HG03457 (cell line): Measurements from ENCODE around the gene DPYSL5.
"Not testable (repeated sequence)": the region's sequence is repeated elsewhere in the genome, so short reads cannot be mapped to it uniquely, and the experiment has no call there.

Experiments used
- ATAC-seq: cut with Tn5 transposase; IDR thresholded peaks from one replicate; pipeline ENCODE4 v1.9.1; 2021; ENCODE audit warnings: moderate number of reproducible peaks; ENCODE audit not compliant: unreplicated experiment

The DPYSL5 gene, protein sequence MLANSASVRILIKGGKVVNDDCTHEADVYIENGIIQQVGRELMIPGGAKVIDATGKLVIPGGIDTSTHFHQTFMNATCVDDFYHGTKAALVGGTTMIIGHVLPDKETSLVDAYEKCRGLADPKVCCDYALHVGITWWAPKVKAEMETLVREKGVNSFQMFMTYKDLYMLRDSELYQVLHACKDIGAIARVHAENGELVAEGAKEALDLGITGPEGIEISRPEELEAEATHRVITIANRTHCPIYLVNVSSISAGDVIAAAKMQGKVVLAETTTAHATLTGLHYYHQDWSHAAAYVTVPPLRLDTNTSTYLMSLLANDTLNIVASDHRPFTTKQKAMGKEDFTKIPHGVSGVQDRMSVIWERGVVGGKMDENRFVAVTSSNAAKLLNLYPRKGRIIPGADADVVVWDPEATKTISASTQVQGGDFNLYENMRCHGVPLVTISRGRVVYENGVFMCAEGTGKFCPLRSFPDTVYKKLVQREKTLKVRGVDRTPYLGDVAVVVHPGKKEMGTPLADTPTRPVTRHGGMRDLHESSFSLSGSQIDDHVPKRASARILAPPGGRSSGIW

DNA sequence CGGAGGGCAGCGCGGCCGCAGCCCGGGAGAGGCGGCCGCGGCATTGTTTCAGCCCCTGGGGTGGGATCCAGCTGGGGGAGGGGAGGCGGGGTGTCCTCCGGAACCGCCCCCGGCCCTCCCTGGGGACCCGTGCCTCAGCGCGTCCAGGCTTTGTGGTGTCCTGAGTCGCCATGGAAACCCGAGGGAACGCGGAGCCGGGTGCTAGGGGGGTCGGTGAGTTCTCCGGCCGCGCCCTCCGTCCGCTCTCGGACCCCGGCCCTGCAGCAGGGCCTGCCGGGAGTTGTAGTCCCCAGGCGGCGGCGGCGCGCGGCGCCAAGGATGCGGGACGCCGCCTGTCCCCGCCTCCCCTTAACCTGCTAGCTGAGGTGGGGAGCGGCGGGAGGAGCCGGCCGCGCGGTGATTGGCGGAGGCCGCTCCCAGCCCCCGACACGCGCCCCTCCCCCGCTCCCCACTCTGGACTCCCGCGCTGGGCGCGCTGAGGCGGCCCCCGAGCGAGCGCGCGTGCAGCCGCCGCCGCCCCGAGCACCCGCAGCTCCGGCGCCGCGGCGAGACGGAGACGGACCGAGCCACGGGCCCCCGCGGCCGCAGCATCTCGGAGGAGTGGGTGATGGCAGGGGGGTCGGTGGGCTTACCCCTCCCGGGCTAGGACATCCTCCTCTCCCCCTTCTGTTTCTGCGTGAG is at the start of gene DPYSL5:
TSS of gene DPYSL5 (plus strand) at position 478 of the 681 bp plus-strand sequence. CDS start 50,368 bp downstream, outside the sequence.
- ATAC-seq = no peak

DNA sequence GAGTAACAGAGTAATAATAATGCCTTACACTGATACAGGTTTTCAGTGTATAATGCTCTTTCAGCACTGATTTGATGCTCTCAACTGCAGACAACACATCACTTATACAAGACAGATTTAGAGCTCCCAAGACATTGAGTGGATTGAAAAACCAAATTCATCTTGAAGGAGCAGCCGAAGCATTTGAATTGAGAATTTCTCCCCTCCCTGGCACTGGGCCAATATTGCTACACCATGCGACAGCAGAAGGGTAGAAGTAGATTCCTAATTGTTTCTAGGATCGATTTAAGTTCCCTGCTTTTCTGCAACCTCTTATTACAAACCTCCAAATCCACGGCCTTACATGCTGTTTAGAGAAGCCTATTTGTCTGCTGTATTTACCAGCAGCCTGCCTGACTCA is 46.6 kb upstream of the DPYSL5 start:
- ATAC-seq = no peak

DNA sequence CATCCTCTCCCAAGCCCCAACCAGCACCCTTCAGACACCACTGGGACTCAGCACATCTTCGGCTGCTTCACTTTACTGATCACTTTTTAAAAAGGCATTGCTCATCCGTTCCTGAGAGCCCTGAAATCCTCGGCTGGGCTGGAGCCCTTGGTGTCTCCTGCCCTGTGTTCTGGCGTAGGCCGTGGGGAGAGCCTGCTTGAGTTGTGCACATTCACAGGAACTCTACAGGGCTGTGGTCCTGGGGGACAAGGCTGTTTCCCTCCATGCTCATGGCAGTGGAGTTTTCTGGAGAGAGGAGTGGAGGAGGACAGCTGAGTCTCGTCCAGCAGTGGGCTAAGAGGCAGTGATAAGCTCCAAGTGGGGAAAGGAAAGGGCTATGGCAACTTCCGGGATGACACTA is 46.1 kb upstream of the DPYSL5 start:
- no peak for ATAC-seq

DNA sequence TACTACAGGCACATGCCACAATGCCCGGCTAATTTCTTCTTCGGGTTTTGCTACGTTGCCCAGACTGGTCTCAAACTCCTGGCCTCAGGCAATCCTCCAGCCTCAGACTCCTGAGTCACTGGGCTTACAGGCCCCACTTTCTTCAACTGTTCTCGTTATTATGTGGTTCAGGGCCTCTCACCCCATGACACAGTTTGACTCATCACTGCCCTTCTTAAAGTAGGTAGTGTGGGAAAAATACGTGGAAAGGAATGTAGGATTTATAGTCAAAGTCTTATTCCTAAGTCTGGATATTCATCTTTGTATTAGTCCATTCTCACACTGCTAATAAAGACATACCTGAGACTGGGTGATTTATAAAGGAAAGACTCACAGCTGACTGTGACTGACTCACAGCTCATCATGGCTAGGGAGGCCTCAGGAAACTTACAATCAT is 42.7 kb upstream of the DPYSL5 start:
- ATAC-seq = no peak

DNA sequence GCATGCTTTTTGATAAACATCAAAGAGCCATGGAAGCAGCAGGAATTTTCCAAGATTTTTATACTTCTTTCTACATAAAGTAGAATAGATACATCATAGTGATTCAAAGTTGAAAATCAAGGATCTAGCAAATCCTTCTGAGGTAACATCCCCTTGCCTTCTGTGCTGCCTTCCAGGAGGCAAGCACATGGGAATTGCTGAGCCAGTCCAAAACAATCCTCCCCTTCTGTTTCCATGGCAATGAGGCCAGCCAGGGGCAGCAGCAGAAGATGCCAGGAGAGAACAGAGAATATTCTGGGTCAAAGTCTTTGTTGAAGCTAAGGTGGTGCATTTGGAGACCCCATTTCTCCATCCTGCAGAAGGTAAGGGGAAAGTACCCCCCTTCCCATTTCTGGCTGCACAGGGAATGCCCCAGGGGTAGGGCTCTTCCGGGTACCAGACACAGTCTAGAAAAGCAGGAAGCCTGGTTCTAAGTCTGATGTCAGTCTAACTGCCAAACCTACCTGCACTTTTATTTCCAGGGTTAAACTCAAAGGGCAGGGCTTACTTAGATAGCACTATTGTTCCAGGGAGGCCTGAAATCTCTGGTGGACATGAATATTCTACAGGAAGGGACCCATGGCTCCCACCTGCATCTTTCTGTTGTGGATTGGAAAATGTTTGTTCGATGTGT is 40.0 kb upstream of the DPYSL5 start:
- ATAC-seq = no peak

DNA sequence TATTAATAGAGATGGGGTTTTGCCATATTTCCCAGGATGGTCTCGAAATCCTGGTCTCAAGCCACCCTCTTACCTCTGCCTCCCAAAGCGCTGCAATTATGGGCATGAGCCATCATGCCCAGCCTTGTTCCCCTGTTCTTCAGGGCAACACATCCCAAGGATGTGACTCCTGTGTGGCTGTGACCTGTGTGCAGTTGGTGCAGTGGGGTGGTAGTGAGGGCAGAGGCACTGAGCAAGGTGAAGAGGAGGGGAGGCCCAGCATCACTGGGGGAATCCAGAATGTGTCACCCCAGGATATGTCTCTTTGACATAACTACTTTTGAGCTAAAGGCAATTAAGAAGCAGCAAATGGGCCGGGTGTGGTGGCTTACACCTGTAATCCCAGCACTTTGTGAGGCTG is 38.7 kb upstream of the DPYSL5 start:
- ATAC-seq = no peak

DNA sequence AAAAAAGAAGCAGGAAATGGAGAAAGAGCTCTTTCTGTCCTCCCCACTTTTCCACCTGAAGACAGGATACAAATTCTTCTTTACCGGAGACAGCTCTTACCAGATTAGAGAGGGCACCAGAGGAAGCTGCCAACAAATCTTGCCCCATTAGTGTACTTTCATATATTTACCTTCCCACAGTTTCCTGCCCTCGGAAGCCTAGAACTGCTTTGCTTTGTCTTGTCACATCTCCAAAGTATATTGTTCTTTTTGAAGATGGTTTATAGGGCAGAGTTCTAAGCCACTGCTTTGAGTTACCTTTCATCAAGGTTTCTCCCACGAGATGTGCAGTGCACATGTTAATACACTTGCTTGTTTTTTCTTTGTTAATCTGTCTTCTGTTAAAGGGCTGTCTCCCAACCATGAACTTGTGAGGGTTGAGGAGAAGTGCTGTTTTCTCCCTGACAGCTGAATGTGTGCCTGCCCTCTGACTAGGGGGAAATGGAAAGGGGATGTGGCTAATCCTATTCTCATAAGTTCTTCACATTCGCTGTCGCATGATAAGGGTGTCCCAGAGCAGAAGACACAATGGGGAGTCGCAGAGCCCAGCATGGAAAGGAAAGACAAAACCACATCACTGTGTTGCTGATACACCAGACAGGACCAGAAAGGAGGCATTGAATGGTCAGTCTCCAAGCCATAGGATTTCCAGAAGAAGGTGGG is 37.9 kb upstream of the DPYSL5 start:
- no peak for ATAC-seq

DNA sequence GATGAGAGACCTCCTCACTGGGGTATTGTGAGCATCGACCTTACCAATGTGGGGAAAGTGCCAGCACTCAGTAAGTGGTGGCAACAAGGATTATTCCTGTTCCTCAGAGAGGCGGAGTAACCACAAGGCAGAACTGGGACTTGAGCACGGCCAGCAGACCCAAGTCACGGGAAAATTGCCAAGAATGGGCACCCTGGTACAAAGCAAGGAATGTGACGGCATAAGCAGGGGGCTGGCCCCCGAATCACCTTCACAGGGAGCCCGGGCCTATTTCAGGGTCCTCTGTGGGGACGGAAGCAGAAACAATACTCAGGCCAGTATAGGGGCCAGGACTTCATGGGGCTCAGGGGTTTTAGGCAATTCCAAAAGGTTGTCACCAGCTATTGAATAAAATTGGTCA is 36.7 kb upstream of the DPYSL5 start:
- ATAC-seq = no peak

DNA sequence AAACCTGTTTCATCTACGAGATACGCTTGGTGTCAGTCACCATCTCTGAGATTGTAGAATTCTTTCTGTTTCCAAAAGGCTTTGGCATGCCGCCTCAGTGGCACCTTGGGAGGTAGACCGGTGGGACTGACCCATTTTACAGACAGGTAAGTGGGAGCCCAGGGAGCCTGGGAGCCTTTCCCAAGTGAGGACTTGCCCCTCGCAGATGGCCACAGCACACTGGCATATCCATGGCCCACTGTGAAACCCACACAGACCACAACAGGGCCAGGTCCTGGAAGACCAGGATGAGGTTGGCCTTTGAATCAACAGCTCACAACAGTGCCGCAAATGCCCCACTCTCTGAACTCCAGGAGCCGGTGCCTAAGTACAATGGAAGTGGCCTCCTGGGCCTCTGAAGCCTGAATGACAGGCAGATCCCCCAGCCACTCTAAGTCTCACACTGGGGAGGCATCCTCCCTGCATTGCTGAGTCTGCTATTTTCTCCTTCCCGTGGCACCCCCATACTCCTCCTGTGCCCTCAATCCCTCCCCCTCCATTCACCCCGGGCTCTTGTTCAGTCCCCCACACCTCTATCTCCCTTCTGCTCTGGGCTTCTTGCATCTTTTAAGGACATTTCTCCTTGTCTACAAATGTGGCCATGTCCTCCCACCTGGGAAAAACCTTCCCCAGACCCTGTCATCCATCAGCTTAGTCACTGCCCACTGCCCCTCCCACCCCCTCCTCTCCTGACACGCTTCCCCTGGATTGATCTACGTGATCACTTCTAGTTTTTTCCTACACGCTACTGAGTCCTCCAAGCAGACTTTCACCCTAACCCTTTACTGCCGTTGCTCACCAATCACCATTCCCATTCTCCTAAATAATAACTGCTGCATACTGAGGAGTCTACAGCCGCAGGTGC is 35.9 kb upstream of the DPYSL5 start:
- no peak for ATAC-seq

DNA sequence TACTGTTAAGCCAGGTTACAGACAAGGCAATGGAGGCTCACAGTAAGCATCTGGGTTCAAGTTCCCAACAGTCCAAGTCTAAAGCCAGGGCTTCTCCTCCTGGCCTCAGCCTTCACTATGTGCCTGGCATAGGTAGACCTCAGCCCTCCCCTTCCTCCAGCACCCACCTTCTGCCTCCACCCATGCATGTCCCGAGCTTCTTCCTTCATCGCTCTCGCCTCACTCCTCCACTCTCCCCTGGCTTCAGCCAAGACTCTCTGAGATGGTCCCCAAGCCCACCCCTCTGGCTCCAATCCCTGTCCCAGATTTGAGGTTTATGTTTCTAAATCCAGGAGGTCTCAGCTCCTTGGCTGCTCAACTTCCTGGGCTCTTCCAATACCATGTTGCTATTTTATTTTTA is 35.2 kb upstream of the DPYSL5 start:
- ATAC-seq = no peak

DNA sequence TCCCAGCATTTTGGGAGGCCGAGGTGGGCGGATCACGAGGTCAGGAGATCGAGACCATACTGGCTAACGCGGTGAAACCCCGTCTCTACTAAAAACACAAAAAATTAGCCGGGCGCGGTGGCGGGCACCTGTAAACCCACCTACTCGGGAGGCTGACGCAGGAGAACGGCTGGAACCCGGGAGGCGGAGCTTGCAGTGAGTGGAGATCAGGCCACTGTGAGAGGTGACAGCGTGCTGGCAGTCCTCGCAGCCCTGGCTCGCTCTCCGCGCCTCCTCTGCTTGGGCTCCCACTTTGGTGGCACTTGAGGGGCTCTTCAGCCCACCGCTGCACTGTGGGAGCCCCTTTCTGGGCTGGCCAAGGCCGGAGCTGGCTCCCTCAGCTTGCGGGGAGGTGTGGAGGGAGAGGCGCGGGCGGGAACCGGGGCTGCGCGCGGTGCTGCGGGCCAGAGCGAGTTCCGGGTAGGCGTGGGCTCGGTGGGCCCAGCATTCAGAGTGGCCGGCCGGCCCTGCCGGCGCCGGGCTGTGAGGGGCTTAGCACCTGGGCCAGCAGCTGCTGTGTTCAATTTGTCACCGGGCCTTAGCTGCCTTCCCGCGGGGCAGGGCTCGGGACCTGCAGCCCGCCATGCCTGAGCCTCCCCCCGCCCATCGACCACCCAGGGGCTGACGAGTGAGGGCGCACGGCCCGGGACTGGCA is 33.7 kb upstream of the DPYSL5 start:
- not testable (repeated sequence) for ATAC-seq

DNA sequence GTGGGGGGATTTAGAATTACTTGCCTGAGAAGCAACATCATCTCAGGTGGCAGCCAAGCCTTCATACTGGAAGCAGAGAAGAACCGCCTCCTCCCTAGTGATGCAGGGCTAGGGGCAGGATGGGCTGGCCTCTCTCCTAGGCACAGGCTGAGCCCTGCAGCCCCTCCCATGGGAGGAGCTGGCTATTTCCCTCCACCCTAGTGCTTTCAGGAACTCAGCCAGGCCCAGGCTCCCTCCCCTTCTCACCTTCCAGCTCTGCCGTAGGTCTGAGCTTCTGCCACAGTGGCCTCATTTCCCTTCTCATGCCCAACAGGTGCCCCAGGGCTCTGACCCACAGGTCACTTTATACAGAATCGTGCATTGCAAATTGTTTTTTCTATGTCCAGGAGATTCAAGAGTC is 31.0 kb upstream of the DPYSL5 start:
- no peak for ATAC-seq

DNA sequence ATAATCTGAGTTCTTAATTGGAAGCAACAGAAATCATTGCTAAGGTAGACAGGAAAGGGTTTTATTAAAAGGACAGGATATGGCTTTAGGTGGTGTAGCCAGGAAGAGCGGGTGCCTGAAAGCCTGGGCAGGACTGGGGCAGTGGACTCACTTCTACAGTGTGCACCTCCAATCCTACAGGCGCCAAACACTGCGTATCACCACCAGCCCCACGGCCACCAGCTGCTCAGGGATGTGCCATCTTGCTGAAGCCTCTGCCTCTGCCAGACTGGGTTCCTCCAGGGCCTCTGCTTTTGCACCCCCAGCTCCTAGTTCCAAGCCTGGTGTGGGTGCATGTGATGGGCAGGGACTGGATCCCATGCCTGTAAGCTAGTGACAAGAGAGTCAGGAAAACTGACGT is 29.7 kb upstream of the DPYSL5 start:
- no peak for ATAC-seq

DNA sequence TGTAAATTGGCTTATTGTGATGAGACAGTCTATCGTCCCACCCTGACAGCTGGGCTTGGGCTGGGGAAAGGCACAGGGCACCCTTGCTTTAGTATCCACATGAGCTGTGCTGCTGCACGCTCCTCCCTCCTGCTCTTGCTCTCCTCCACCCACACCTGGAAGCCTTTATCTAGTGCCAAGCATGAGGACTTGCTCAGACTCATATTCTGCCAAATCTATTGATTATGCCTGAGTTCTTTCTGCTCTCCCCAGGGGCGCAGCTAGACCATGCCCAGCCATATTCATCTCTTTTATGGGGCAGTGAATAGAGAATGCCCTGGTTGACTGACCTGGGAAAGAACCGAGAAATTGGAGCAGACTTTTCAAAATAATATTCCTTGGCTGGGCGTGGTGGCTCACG is 29.0 kb upstream of the DPYSL5 start:
- no peak for ATAC-seq

DNA sequence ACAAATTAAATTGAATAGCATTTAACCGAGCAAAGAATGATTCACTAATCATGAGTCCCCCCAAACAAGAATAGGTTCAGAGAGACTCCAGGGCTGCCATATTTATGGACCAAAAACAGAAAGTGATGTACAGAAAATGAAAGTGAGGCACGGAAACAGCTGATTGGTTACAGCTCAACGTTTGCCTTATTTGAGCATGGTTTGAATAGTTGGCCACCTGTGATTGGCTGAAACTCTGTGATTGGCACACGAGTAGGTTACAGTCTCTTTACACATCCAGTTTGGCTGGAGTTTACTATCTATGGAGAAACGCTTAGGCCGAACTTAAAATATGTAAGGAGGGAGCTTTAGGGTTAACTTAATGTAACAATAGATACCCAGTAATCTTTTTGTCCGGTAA is 27.0 kb upstream of the DPYSL5 start:
- ATAC-seq = no peak

DNA sequence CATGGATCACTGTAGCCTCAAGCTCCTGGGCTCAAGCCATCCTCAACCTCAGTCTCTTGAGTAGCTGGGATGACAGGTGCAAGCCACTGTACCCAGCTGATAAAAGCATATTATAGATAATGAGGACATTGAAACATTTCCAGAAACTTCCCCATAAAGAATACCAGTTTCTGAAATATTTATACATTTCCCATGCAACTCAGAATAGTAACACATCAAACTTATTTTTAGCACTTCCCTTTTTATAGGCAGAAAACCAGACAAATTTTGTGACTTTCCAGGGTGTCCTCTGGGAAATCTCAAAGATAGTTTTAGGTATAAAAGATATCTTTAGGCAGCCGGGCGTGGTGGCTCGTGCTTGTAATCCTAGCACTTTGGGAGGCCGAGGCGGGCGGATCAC is 25.1 kb upstream of the DPYSL5 start:
- no peak for ATAC-seq

DNA sequence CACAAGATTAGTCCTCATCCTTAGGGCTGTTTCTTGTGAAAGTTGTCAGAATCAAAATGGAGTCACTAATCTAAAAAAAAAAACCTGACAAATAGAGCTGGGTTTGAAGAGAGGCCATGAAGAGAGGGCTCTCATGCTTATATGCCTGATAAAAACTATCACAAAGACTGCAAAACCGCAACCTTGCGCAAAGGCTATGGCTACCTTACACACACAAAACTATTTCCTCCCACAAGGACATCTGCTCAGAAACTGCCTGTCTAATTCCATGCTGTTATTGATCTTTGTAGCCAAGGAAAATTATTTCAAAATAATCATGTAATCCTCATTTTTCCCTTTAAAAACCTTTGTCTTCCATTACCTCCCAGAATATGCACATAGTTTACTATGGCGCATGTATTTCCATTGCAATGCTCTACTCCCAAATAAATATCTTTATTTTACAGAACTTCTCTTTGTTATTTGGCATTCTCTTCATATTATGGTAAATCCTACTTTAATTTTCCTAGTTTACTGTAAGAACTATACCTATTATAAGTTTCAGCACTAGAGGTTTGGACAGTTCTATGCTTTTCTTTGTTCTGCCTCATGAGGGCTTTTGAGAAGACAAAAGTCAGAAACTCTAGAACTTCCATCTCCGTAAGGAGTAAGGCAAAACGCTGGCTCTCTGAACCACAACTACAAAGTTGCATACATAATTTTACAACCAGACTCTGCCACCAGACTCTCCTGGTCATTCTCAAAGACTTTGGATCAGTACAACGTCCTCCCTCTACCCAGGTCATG is 9.6 kb upstream of the DPYSL5 start:
- ATAC-seq = no peak

DNA sequence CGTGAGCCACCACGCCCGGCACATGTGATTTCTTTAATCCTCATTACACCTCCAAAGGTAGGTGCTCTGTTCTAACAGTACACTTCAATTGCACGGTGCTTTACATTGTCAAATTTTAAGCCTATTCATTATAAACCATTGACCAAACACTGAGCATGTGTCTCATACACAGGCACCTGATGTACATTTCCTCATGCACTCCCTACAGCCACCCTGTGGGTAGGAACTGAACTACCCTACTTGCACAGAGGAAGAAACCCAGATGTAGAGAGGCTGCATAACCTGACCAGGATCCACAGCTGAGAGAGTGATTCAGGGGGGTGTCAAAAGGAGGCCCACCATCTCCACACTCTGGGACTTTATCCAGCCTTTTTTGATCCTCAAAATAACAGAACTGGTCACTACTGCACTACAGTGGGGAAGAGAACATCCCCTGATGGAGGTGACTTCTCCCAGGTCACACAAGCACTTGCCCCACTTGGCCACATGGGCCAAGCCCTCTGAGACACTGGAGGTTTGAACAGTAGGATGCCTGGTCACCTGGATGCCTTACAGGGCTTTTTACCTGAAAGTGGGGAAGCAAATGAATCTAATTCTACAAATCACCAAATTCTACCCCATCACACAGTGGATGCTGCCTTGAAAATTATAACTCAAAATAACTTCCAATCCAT is 6.9 kb upstream of the DPYSL5 start:
- ATAC-seq = no peak
